CD4-positive, CD25-positive, alpha-beta regulatory T cell (primary cell): ENCODE results near the gene MTMR3. TPM values are rescaled to one million over a fixed set of nuclear protein-coding genes. Genes with fewer than 3 reads are reported as not detected.
A peak's percentile ranks its signal among the peaks of the same experiment; 100 is the strongest.
"Not testable (repeated sequence)": the region's sequence is repeated elsewhere in the genome, so short reads cannot be mapped to it uniquely, and the experiment has no call there.

Source experiments
- ATAC-seq, 2 donors: fragments of 150-1000 bp; cut with Tn5 transposase; one replicate each; pipeline ENCODE4 v1.10.0; 2021; ENCODE audit warnings: low read depth in 2 of 2, moderate number of reproducible peaks in 2 of 2, moderate library complexity in 1 of 2
- DNase-seq, 3 donors: peaks; one replicate each; pipeline versions ENCODE4 v3.0.0 to v3.0.0-alpha.2; 2012 to 2022; ENCODE audit warnings: mixed read lengths in 1 of 3
- H3K27ac ChIP-seq: one replicate; pipeline ENCODE4 v1.7.0; 2013; ENCODE audit warnings: mild to moderate bottlenecking, low read length; ENCODE audit not compliant: insufficient read depth, poor library complexity, severe bottlenecking
- H3K27me3 ChIP-seq: one replicate; pipeline ENCODE4 v1.7.0; 2013; ENCODE audit warnings: low read length; ENCODE audit not compliant: control insufficient read depth, insufficient read depth
- H3K36me3 ChIP-seq: one replicate; pipeline ENCODE4 v1.7.0; 2013; ENCODE audit warnings: mild to moderate bottlenecking, low read length, moderate library complexity; ENCODE audit not compliant: control insufficient read depth, insufficient read depth
- H3K4me1 ChIP-seq: 2 replicates; pipeline ENCODE4 v1.7.0; 2013; ENCODE audit warnings: mild to moderate bottlenecking, low read length; ENCODE audit not compliant: insufficient read depth, control insufficient read depth, poor library complexity, severe bottlenecking
- H3K4me3 ChIP-seq: one replicate; pipeline ENCODE4 v1.7.0; 2013; ENCODE audit warnings: low read depth, mild to moderate bottlenecking, low read length, moderate library complexity
- H3K9me3 ChIP-seq, 2 experiments: 1 replicate in 1 of 2; 2 replicates in 1 of 2; pipeline ENCODE4 v1.7.0; 2013; ENCODE audit warnings: low read length in 2 of 2, mild to moderate bottlenecking in 1 of 2, moderate library complexity in 1 of 2; ENCODE audit not compliant: control insufficient read depth in 2 of 2
- H3K27ac Mint-ChIP-seq, 3 donors: one replicate each; pipeline ENCODE4 v1.8.0; 2020 to 2022; ENCODE audit warnings: mild to moderate bottlenecking in 3 of 3, mixed read lengths in 3 of 3, moderate library complexity in 2 of 3
- H3K27me3 Mint-ChIP-seq: one replicate; pipeline ENCODE4 v1.8.0; 2022; ENCODE audit warnings: mild to moderate bottlenecking, mixed read lengths
- H3K36me3 Mint-ChIP-seq: one replicate; pipeline ENCODE4 v1.8.0; 2020; ENCODE audit warnings: mixed read lengths
- H3K4me1 Mint-ChIP-seq, 4 donors: one replicate each; pipeline ENCODE4 v1.8.0; 2020 to 2022; ENCODE audit warnings: mixed read lengths in 4 of 4, mild to moderate bottlenecking in 1 of 4
- H3K4me3 Mint-ChIP-seq, 4 donors: one replicate each; pipeline ENCODE4 v1.8.0; 2020 to 2022; ENCODE audit warnings: mild to moderate bottlenecking in 4 of 4, mixed read lengths in 4 of 4, moderate library complexity in 3 of 4
- H3K9me3 Mint-ChIP-seq, 7 donors: one replicate each; pipeline ENCODE4 v1.8.0; 2020 to 2022; ENCODE audit warnings: mixed read lengths in 7 of 7, mild to moderate bottlenecking in 3 of 7, moderate library complexity in 2 of 7
- polyA plus RNA-seq, 4 donors: library from polyadenylated mRNA; unstranded; fragments of 300-500 nt; fragmentation: Illumina TruSeq; gene quantifications; one replicate each; pipeline ENCODE4 v1.2.3, GENCODE V29; 2021
- total RNA-seq: library from RNA; stranded (reverse); gene quantifications from one replicate; pipeline ENCODE4 v1.2.3, GENCODE V29; 2022

The MTMR3 gene
- total RNA-seq (64.4 TPM), polyA plus RNA-seq (10 to 100 TPM; 14.3 to 21.9 (median 17.7) TPM)

DNA sequence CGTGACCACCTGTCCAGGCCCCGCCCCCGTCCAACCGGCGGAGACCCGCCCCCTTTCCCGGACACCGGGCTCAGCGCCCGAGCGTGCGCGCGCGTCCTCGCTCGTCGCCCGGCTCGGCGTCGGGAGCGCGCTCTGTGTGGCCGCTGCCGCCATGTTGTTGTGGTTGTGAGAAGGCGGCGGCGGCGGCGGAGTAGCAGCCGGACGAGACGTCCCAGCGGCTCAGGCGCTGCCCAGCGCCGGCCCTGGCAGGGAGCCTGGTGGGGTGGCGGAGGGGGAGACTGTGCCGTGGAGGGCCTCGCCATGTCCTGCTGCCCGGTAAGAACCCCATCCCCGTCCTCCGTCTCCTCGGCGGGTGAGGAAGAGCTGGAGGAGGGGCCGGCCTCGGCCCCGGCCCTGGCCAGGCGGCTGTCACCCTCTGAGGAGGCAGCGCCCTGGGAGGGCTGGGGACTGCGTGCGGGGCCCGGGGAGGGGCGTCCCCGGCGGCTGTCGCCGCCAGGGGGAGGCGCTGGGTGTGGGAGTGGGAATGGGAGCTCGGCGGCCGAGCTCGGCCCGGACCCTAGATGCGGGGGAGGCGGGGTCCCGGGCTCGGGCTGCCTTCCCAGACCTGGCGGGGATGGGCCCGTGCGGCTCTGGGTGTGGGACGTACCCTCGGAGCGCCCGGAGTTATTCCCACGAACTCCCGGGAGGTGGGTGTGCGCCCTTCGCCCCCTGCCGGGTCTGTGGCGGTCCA lies at the start of gene MTMR3:
Gene MTMR3, plus strand, starts transcription at position 130 of the 730 bp plus-strand sequence. CDS start 87,886 bp downstream, outside the sequence.
- H3K36me3 ChIP-seq: no peaks in the 10 kb centered on the region
- ATAC-seq (peak; percentile 76 to 77), DNase-seq (peak; percentile 84 to 93 (median 84))
- H3K27ac Mint-ChIP-seq: peak within 1 kb of the TSS; percentile 54 to 92 (median 74)
- H3K4me1 ChIP-seq: peaks cover 39% of the 10 kb centered on the region
- peak within 1 kb of the TSS in 3 of 4 donors; percentile 92 to 99 (median 95) for H3K4me3 Mint-ChIP-seq
- H3K4me3 ChIP-seq: peak within 1 kb of the TSS; percentile 75
- peaks cover 5% of the 10 kb centered on the region for H3K27me3 Mint-ChIP-seq
- peak within 1 kb of the TSS; percentile 67 for H3K27ac ChIP-seq
- no peaks in the 10 kb centered on the region for H3K9me3 Mint-ChIP-seq
- H3K9me3 ChIP-seq: no peaks in the 10 kb centered on the region
- H3K4me1 Mint-ChIP-seq: peaks cover 0 to 11% (median 9%) of the 10 kb centered on the region in 4 donors
- H3K36me3 Mint-ChIP-seq: no peaks in the 10 kb centered on the region
- peaks cover 3% of the 10 kb centered on the region for H3K27me3 ChIP-seq

DNA sequence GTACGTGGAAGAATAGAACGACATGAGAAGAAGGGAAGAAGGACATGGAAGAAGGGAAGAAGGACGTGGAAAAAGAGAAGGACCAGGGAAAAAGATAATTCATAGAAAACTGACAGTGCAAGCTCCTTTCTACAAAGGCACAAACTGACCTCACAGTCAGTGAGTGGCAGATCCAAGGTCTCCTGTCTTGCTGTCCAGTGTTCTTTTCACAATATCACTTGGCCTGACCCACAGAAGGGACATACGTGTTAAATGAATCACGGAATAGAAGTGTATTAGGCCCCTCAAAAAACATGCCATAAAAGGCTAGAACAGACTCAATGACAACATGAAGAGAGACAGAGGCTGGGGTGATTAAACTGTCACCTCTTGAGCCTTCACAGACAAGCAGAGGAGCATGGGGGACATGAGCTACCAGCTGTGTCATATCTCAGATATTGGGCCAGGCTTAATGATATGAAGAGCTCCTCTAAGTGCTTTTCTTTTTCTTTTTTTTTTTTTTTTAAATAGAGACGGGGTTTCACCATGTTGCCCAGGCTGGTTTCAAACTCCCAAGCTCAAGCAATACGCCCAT lies 49.5 kb upstream of the MTMR3 start:
- H3K4me3 Mint-ChIP-seq: peak overlapping the region in 1 of 4 donors; percentile 48
- Histone ChIP-seq H3K4me3 (no peak overlapping the region), H3K36me3 (peaks cover 51% of the 10 kb centered on the region), H3K27ac (no peak overlapping the region), H3K27me3 (no peaks in the 10 kb centered on the region), H3K4me1 (peaks cover 18% of the 10 kb centered on the region), H3K9me3 (no peaks in the 10 kb centered on the region)
- ATAC-seq (no peak), DNase-seq (no peak)
- no peaks in the 10 kb centered on the region for H3K9me3 Mint-ChIP-seq
- peak overlapping the region in 1 of 3 donors; percentile 41 for H3K27ac Mint-ChIP-seq
- H3K4me1 Mint-ChIP-seq: peaks cover 23 to 54% (median 45%) of the 10 kb centered on the region in 4 donors
- peaks cover 36% of the 10 kb centered on the region for H3K36me3 Mint-ChIP-seq
- H3K27me3 Mint-ChIP-seq: no peaks in the 10 kb centered on the region

DNA sequence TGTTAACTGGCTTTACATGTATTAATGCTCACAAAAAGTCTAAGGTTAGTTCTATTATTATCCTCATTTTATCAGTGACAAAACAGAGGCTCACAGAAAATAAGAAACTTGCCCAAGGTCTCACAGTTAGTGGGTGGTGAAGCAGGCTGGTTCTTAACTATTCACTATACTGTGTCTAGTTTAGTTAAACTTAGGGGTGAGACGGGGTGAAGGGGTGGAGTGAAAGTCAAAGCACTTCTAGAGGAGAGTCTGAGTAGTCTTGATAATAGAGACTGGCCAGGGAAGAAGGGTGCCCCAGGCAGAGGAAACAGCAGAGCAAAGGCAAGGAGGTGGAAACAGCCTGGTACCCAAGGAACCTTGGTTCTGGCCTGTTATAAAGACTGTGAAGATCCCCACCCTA lies 48.9 kb upstream of the MTMR3 start:
- H3K4me3 ChIP-seq: no peak overlapping the region
- no peak for DNase-seq
- no peaks in the 10 kb centered on the region for H3K27me3 Mint-ChIP-seq
- peaks cover 25 to 60% (median 46%) of the 10 kb centered on the region in 4 donors for H3K4me1 Mint-ChIP-seq
- H3K9me3 Mint-ChIP-seq: no peaks in the 10 kb centered on the region
- H3K4me1 ChIP-seq: peaks cover 22% of the 10 kb centered on the region
- no peaks in the 10 kb centered on the region for H3K9me3 ChIP-seq
- H3K36me3 ChIP-seq: peaks cover 47% of the 10 kb centered on the region
- no peaks in the 10 kb centered on the region for H3K27me3 ChIP-seq
- peaks cover 34% of the 10 kb centered on the region for H3K36me3 Mint-ChIP-seq
- peak overlapping the region in 1 of 4 donors; percentile 47 for H3K4me3 Mint-ChIP-seq
- H3K27ac Mint-ChIP-seq: peak overlapping the region in 1 of 3 donors; percentile 44
- H3K27ac ChIP-seq: no peak overlapping the region
- no peak for ATAC-seq

DNA sequence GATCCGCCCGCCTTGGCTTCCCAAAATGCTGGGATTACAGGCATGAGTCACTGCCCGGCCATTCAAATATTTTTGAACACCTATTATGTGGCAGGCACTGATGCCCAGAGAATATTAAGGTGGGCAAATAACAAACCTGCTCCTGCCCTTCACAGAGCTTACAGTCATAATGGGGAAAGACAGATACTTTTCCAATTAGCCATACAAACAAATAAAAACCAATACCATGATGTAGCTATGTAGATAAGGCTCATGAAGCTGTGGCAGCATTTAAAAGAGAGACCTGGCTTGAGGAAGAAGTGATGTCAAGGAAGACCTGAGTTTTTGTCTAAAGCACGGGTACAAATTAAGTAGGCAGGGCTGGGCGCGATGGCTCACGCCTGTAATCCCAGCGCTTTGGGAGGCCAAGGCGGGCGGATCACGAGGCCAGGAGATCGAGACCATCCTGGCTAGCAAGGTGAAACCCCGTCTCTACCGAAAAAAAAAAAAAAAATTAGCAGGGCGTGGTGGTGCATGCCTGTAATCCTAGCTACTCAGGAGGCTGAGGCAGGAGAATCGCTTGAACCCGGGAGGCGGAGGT lies 46.1 kb upstream of the MTMR3 start:
- H3K4me1 ChIP-seq: peaks cover 22% of the 10 kb centered on the region
- DNase-seq, H3K27me3 Mint-ChIP-seq, H3K27me3 ChIP-seq, H3K9me3 ChIP-seq, H3K9me3 Mint-ChIP-seq, H3K4me3 ChIP-seq, H3K27ac ChIP-seq, ATAC-seq: not testable (repeated sequence)
- Mint-ChIP-seq H3K4me3 (peak overlapping the region; percentile 92 to 95 (median 94)), H3K4me1 (peaks cover 18 to 50% (median 39%) of the 10 kb centered on the region in 4 donors), H3K27ac (peak overlapping the region in 1 of 3 donors; percentile 65), H3K36me3 (peaks cover 20% of the 10 kb centered on the region)
- H3K36me3 ChIP-seq: peaks cover 22% of the 10 kb centered on the region

DNA sequence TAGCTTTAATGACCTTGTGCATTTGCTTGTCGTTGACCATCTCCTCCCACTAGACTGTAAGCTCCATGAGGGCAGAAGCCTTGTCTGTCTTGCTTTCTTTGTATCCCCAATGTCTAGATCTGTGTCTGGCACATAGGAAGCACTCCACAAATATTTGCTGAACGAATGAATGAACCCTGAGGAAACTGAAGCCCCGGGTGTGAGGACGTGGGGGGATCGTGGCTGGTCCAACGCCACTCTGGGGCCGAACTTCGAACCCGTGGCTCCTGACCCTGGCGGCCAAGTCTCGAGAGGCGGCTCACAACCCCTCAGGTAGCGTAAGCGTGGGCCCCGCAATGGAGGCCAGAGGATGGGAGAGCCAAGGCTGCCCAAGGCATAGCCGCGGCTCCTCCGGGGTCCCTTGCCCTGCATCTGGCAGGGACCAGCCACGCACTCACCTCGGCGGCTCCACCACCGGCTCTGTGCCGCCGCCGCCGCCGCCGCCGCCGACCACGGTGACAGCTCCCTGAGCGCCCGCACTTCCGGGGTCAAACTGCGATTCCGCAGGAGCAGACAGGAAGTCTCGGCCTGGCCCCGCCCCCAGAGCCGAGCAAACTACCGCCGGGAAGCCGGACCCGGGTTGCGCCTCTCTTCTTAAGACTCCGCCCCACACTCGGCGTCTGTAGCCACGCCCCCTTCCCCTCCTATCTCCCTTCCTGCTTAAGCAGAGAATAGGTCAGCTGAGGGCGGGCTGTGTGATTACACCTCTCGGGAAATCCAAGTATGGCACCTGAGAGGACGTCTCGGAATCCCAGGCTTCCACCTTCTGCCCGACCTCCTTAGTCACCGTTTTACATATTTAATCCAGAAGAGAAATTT lies 45.0 kb upstream of the MTMR3 start, which contains the start of gene ASCC2:
Gene ASCC2, minus strand, starts transcription at position 534 of the 858 bp plus-strand sequence. CDS start 5,949 bp downstream, outside the sequence.
- peaks cover 18 to 46% (median 34%) of the 10 kb centered on the region in 4 donors for H3K4me1 Mint-ChIP-seq
- H3K4me3 ChIP-seq: peak within 1 kb of the TSS; percentile 97

DNA sequence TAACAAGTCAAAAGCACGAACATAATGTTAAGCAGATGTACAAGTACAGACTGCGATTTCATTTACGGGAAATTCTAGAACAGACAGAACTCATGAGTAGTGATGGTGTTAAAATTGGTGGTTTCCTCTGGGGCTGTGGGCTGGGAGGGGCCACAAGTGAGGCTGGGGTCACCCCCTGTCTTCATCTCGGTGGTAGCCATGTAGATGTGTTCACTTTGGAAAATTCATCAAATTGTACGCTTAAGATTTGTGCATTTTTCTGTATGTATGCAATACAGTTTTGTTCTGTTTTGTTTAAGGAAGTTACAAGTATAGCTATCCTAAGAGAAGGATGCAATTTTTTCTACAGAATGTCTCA lies 44.4 kb upstream of the MTMR3 start:
- Mint-ChIP-seq H3K27me3 (no peaks in the 10 kb centered on the region), H3K9me3 (no peaks in the 10 kb centered on the region), H3K4me1 (peaks cover 18 to 43% (median 32%) of the 10 kb centered on the region in 4 donors), H3K27ac (peak overlapping the region; percentile 96 to 97 (median 96)), H3K36me3 (peaks cover 9% of the 10 kb centered on the region), H3K4me3 (peak overlapping the region; percentile 92 to 95 (median 94))
- H3K4me1 ChIP-seq: peaks cover 22% of the 10 kb centered on the region
- ATAC-seq (peak in 1 of 2 donors; percentile 18), DNase-seq (no peak)
- no peaks in the 10 kb centered on the region for H3K27me3 ChIP-seq
- peak overlapping the region; percentile 97 for H3K4me3 ChIP-seq
- peaks cover 11% of the 10 kb centered on the region for H3K36me3 ChIP-seq
- H3K27ac ChIP-seq: peak overlapping the region; percentile 84
- no peaks in the 10 kb centered on the region for H3K9me3 ChIP-seq

More for the DNA sequence above, 45.0 kb upstream of the MTMR3 start, which contains the start of gene ASCC2:
- Mint-ChIP-seq H3K9me3 (no peaks in the 10 kb centered on the region), H3K36me3 (peaks cover 14% of the 10 kb centered on the region), H3K4me3 (peak within 1 kb of the TSS; percentile 92 to 95 (median 94)), H3K27ac (peak within 1 kb of the TSS; percentile 96 to 97 (median 96)), H3K27me3 (no peaks in the 10 kb centered on the region)
- Histone ChIP-seq H3K27ac (peak within 1 kb of the TSS; percentile 84), H3K36me3 (peaks cover 17% of the 10 kb centered on the region), H3K27me3 (no peaks in the 10 kb centered on the region), H3K9me3 (no peaks in the 10 kb centered on the region), H3K4me1 (peaks cover 22% of the 10 kb centered on the region)
- DNase-seq: peak; percentile 97 to 99 (median 99)
- peak; percentile 98 to 99 for ATAC-seq

DNA sequence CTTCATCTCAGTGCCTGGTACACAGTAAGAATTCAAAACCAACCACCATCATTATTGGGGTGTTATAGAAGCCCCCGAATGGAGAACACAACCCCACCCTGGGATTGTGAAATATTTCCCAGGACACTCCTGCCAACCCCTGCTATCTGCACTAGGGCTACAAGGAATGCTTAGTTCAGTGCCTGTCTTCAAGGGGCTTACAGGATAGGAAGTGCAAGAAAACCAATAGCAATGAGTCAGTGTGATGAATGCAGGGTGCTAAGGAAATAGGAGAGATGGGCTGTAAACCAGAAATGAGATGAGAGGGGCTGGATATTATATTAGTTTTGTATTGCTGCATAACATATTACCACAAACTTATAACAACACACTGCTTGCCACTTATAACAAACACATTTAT lies 43.9 kb upstream of the MTMR3 start:
- H3K4me3 Mint-ChIP-seq: peak overlapping the region; percentile 92 to 95 (median 94)

More for the DNA sequence above, 43.9 kb upstream of the MTMR3 start:
- Histone ChIP-seq H3K27ac (peak overlapping the region; percentile 84), H3K4me1 (peaks cover 22% of the 10 kb centered on the region), H3K27me3 (no peaks in the 10 kb centered on the region), H3K36me3 (peaks cover 7% of the 10 kb centered on the region), H3K9me3 (no peaks in the 10 kb centered on the region), H3K4me3 (peak overlapping the region; percentile 97)
- no peaks in the 10 kb centered on the region for H3K9me3 Mint-ChIP-seq
- DNase-seq: no peak
- H3K27me3 Mint-ChIP-seq: no peaks in the 10 kb centered on the region
- peak overlapping the region; percentile 96 to 97 (median 96) for H3K27ac Mint-ChIP-seq
- ATAC-seq: no peak
- H3K4me1 Mint-ChIP-seq: peaks cover 18 to 42% (median 30%) of the 10 kb centered on the region in 4 donors
- peaks cover 7% of the 10 kb centered on the region for H3K36me3 Mint-ChIP-seq
